H1 (cell line): ENCODE data around the gene ITGA3.

Experiments
- ATF2 ChIP-seq: IDR thresholded peaks from 2 replicates; pipeline ENCODE4 v1.6.1; 2012; ENCODE audit warnings: low read length, inconsistent platforms
- CTCF ChIP-seq, 3 experiments: IDR thresholded peaks; 1 replicate in 2 of 3; 2 replicates in 1 of 3; pipeline versions ENCODE4 v1.5.1 to v1.6.1; 2011; ENCODE audit warnings: low read length in 3 of 3, mild to moderate bottlenecking in 3 of 3, inconsistent platforms in 2 of 3, low read depth in 1 of 3, moderate library complexity in 1 of 3; ENCODE audit not compliant: insufficient read depth in 1 of 3; ENCODE audit errors: control extremely low read depth in 1 of 3
- KDM1A ChIP-seq: fragments of 200-600, 300-600 bp; sonication (generic); IDR thresholded peaks from 2 replicates; pipeline ENCODE4 v1.7.1; 2016; ENCODE audit warnings: mild to moderate bottlenecking, low read length, borderline replicate concordance
- NANOG ChIP-seq: IDR thresholded peaks from 2 replicates; pipeline ENCODE4 v1.6.1; 2011; ENCODE audit warnings: low read length, low read depth, mild to moderate bottlenecking, inconsistent platforms; ENCODE audit not compliant: insufficient read depth, poor library complexity, severe bottlenecking
- POLR2A ChIP-seq, 2 experiments: IDR thresholded peaks; 1 replicate in 1 of 2; 2 replicates in 1 of 2; pipeline ENCODE4 v1.6.1; 2011; ENCODE audit warnings: low read depth in 2 of 2, low read length in 2 of 2, mild to moderate bottlenecking in 2 of 2; ENCODE audit errors: control extremely low read depth in 1 of 2
- USF2 ChIP-seq: IDR thresholded peaks from 2 replicates; pipeline ENCODE4 v1.6.1; 2011; ENCODE audit warnings: low read length, improper control_type of control experiment

GRCh38 chr17:50118828-50119218, 62.9 kb downstream of the ITGA3 start:
- TF ChIP-seq POLR2A (IDR thresholded peaks at IDR 0.05; ENCODE audit: control extremely low read depth in 1 of 2, low read depth in 2 of 2, low read length in 2 of 2) = no peak
- TF ChIP-seq KDM1A = no peak
- no peak for TF ChIP-seq NANOG
- TF ChIP-seq CTCF (IDR thresholded peaks at IDR 0.05; ENCODE audit: control extremely low read depth in 1 of 3, insufficient read depth in 1 of 3, low read depth in 1 of 3, low read length in 3 of 3) = no peak
- no peak for TF ChIP-seq USF2
- no peak for TF ChIP-seq ATF2
